Mesenchymal stem cell (in vitro differentiated cells and primary cell): ENCODE results near the gene FAM151B.
"Not testable (repeated sequence)": the region's sequence is repeated elsewhere in the genome, so short reads cannot be mapped to it uniquely, and the experiment has no call there.

Source experiments
- DNase-seq: peaks from one replicate; pipeline ENCODE4 v3.0.0-alpha.2; 2013
- H2AFZ ChIP-seq: one replicate; pipeline ENCODE4 v1.6.1; 2013; ENCODE audit warnings: low read depth, mild to moderate bottlenecking, control low read depth, inconsistent platforms, low read length, moderate library complexity
- H2AK5ac ChIP-seq: 2 replicates; pipeline ENCODE4 v1.6.1; 2013; ENCODE audit warnings: low read length, moderate library complexity, mild to moderate bottlenecking, inconsistent platforms; ENCODE audit not compliant: severe bottlenecking
- H2BK120ac ChIP-seq: one replicate; pipeline ENCODE4 v1.6.1; 2013; ENCODE audit warnings: low read depth, mild to moderate bottlenecking, inconsistent platforms, low read length, moderate library complexity
- H2BK12ac ChIP-seq, 2 experiments: one replicate each; pipeline ENCODE4 v1.6.1; 2013; ENCODE audit warnings: inconsistent platforms in 2 of 2, low read length in 2 of 2, mild to moderate bottlenecking in 2 of 2, moderate library complexity in 2 of 2, control low read depth in 1 of 2
- H2BK15ac ChIP-seq: one replicate; pipeline ENCODE4 v1.6.1; 2013; ENCODE audit warnings: mild to moderate bottlenecking, low read depth, inconsistent platforms; ENCODE audit not compliant: poor library complexity, severe bottlenecking
- H2BK5ac ChIP-seq: 2 replicates; pipeline ENCODE4 v1.6.1; 2013; ENCODE audit warnings: low read depth, mild to moderate bottlenecking, low read length, control low read depth, inconsistent platforms; ENCODE audit not compliant: poor library complexity, severe bottlenecking
- H3K14ac ChIP-seq, 2 experiments: one replicate each; pipeline ENCODE4 v1.6.1; 2013; ENCODE audit warnings: inconsistent platforms in 2 of 2, low read length in 2 of 2, control low read depth in 1 of 2, mild to moderate bottlenecking in 1 of 2, moderate library complexity in 1 of 2
- H3K18ac ChIP-seq, 2 experiments: one replicate each; pipeline ENCODE4 v1.6.1; 2013; ENCODE audit warnings: inconsistent platforms in 2 of 2, low read length in 2 of 2, control low read depth in 1 of 2, low read depth in 1 of 2, mild to moderate bottlenecking in 1 of 2
- H3K23ac ChIP-seq, 2 experiments: one replicate each; pipeline ENCODE4 v1.6.1; 2013; ENCODE audit warnings: inconsistent platforms in 2 of 2, low read length in 2 of 2, mild to moderate bottlenecking in 2 of 2, moderate library complexity in 2 of 2, control low read depth in 1 of 2
- H3K27ac ChIP-seq: 2 replicates; pipeline ENCODE4 v1.5.1; 2013; ENCODE audit warnings: mild to moderate bottlenecking, moderate library complexity, low read length, control low read depth, inconsistent platforms; ENCODE audit not compliant: poor library complexity, severe bottlenecking
- H3K27me3 ChIP-seq, 2 experiments: 2 replicates each; pipeline versions ENCODE4 v1.6.1 to v1.7.0; 2013; ENCODE audit warnings: low read length in 2 of 2, mild to moderate bottlenecking in 2 of 2, moderate library complexity in 2 of 2, control low read depth in 1 of 2, inconsistent platforms in 1 of 2; ENCODE audit not compliant: control insufficient read depth in 1 of 2, insufficient read depth in 1 of 2
- H3K36me3 ChIP-seq, 2 experiments: 2 replicates each; pipeline versions ENCODE4 v1.6.1 to v1.7.0; 2013; ENCODE audit warnings: low read length in 2 of 2, control low read depth in 1 of 2, inconsistent platforms in 1 of 2, low read depth in 1 of 2, mild to moderate bottlenecking in 1 of 2; ENCODE audit not compliant: insufficient read depth in 2 of 2, control insufficient read depth in 1 of 2
- H3K4ac ChIP-seq, 2 experiments: one replicate each; pipeline ENCODE4 v1.6.1; 2013; ENCODE audit warnings: inconsistent platforms in 2 of 2, low read length in 2 of 2, mild to moderate bottlenecking in 2 of 2, moderate library complexity in 2 of 2, control low read depth in 1 of 2, low read depth in 1 of 2
- H3K4me1 ChIP-seq: 2 replicates; pipeline ENCODE4 v1.6.1; 2013; ENCODE audit warnings: low read depth, low read length, control low read depth; ENCODE audit not compliant: control insufficient read depth, insufficient read depth
- H3K4me2 ChIP-seq: 2 replicates; pipeline ENCODE4 v1.6.1; 2013; ENCODE audit warnings: low read length, mild to moderate bottlenecking, inconsistent platforms; ENCODE audit not compliant: poor library complexity, severe bottlenecking
- H3K4me3 ChIP-seq, 2 experiments: 2 replicates each; pipeline versions ENCODE4 v1.5.1 to v1.7.0; 2013; ENCODE audit warnings: low read length in 2 of 2, mild to moderate bottlenecking in 2 of 2, control low read depth in 1 of 2, low read depth in 1 of 2; ENCODE audit not compliant: insufficient read depth in 1 of 2
- H3K79me1 ChIP-seq: replicated peaks from 2 replicates; pipeline ENCODE4 v1.6.1; 2013; ENCODE audit warnings: mild to moderate bottlenecking, control low read depth, low read length, inconsistent platforms; ENCODE audit not compliant: poor library complexity, severe bottlenecking
- H3K9ac ChIP-seq: 2 replicates; pipeline ENCODE4 v1.7.0; 2013; ENCODE audit warnings: mild to moderate bottlenecking, low read length, moderate library complexity
- H3K9me3 ChIP-seq: 2 replicates; pipeline ENCODE4 v1.7.0; 2013; ENCODE audit warnings: mild to moderate bottlenecking, low read length; ENCODE audit not compliant: control insufficient read depth
- H4K8ac ChIP-seq: one replicate; pipeline ENCODE4 v1.6.1; 2013; ENCODE audit warnings: inconsistent platforms, mild to moderate bottlenecking, low read length, moderate library complexity
- H4K91ac ChIP-seq: one replicate; pipeline ENCODE4 v1.6.1; 2013; ENCODE audit warnings: mild to moderate bottlenecking, low read length, inconsistent platforms
- WGBS: methylation state at CpG from one replicate; pipeline ENCODE4 v1.1.7; 2013; ENCODE audit warnings: mixed read lengths; 5-methylcytosine and 5-hydroxymethylcytosine counted together

The FAM151B gene

DNA sequence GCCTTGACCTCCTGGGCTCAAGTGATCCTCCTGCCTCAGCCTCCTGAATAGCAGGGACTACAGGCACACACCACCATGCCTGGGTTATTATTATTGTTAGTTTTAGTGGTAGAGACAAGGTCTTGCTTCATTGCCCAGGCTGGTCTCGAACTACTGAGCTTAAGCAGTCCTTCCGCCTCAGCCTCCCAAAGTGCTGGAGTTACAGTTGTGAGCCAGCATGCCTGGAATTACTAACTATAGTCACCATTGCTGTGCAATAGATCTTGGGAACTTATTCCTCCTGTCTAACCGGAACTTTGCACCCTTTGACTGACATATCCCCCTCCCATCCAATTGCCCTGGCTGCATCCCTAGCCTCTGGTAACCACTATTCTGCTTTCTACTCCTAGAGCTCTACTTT, 3.4 kb downstream of the FAM151B start:
- no peak for DNase-seq
- Histone ChIP-seq H3K23ac (no peak overlapping the region), H3K18ac (no peak overlapping the region), H3K27ac (no peak overlapping the region), H3K4me3 (no peak overlapping the region), H2AFZ (no peak overlapping the region), H2BK120ac (no peak overlapping the region), H3K79me1 (no peaks in the 10 kb centered on the region), H2BK12ac (no peak overlapping the region), H3K4me2 (no peak overlapping the region), H4K8ac (no peak overlapping the region), H3K36me3 (no peaks in the 10 kb centered on the region), H2AK5ac (no peak overlapping the region), H3K14ac (no peak overlapping the region), H2BK15ac (no peak overlapping the region), H3K27me3 (no peaks in the 10 kb centered on the region), H3K9me3 (no peaks in the 10 kb centered on the region), H3K4ac (no peak overlapping the region), H3K4me1 (peaks cover 3% of the 10 kb centered on the region), H3K9ac (no peak overlapping the region), H2BK5ac (no peak overlapping the region), H4K91ac (no peak overlapping the region)
- WGBS: 93% methylated on average over 3 of the region's 3 CpGs

DNA sequence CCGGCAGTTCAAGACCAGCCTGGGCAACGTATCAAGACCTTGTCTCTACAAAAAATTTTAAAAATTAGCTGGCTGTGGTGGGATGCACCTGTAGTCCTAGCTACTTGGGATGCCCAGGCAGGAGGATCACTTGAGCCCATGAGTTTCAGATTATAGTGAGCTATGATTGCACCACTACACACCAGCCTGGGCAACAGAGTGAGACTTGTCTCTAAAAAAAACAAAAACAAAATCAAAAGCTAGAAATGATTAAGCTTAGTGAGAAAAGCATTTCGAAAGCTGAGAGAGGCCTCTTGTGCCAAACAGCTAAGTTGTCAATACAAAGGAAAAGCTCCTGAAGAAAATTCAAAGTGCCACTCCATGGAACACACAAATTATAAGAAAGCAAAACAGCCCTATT, 4.8 kb downstream of the FAM151B start:
- Histone ChIP-seq H3K4me2 (no peak overlapping the region), H2AK5ac (no peak overlapping the region), H3K27me3 (no peaks in the 10 kb centered on the region), H2AFZ (no peak overlapping the region), H3K4me1 (no peaks in the 10 kb centered on the region), H2BK120ac (no peak overlapping the region), H3K23ac (no peak overlapping the region), H2BK12ac (no peak overlapping the region), H3K4me3 (no peak overlapping the region), H3K9ac (no peak overlapping the region), H4K91ac (no peak overlapping the region), H4K8ac (no peak overlapping the region), H2BK15ac (no peak overlapping the region), H3K14ac (no peak overlapping the region), H3K36me3 (no peaks in the 10 kb centered on the region), H3K79me1 (no peaks in the 10 kb centered on the region), H3K18ac (no peak overlapping the region), H3K27ac (no peak overlapping the region), H2BK5ac (no peak overlapping the region), H3K9me3 (no peaks in the 10 kb centered on the region), H3K4ac (no peak overlapping the region)
- DNase-seq: no peak
- 100% methylated on average over 3 of the region's 3 CpGs for WGBS

DNA sequence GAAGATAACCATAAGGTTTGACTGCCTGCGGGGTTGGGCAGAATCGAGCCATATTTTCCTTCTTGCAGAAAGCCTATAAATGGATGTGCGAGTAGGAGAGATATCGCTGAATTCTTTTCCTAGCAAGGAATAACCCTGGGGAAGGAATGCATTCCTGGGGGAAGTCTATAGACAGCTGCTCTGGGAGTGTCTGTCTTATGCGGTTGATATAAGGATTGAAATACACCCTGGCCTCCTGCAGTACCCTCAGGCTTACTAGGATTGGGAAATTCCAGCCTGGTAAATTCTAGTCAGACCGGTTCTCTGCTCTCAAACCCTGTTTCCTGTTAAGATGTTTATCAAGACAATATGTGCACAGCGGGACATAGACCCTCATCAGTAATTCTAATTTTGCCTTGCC, 5.5 kb downstream of the FAM151B start:
- not testable (repeated sequence) for H3K4me3 ChIP-seq, H3K23ac ChIP-seq, H3K9me3 ChIP-seq, H2AK5ac ChIP-seq, H3K79me1 ChIP-seq, H2BK12ac ChIP-seq, H3K4ac ChIP-seq, H2BK15ac ChIP-seq, H4K8ac ChIP-seq, DNase-seq, H3K4me2 ChIP-seq, H2AFZ ChIP-seq, H3K18ac ChIP-seq, H3K36me3 ChIP-seq, H3K27me3 ChIP-seq, H2BK120ac ChIP-seq, H3K14ac ChIP-seq, H3K27ac ChIP-seq, H3K9ac ChIP-seq, H2BK5ac ChIP-seq, H3K4me1 ChIP-seq, H4K91ac ChIP-seq
- WGBS: 86% methylated on average over 7 of the region's 7 CpGs

DNA sequence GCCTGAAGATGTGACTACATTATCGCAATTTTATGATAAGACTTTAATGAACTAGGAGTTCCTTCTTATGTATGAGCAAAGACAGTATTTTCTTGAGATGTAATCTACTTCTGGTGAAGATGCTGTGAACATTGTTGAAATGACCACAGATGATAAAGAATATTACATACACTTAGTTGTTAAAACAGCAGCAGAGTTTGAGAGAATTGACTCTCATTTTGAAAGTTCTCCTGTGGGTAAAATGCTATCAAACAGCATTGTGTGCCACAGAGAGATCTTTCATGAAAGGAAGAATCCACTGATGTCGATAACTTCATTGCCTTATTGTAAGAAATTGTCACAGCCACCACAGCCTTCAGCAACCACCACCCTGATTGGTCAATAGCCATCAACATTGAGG, 8.0 kb downstream of the FAM151B start:
- Histone ChIP-seq H3K18ac (no peak overlapping the region), H2AK5ac (no peak overlapping the region), H2BK12ac (no peak overlapping the region), H4K8ac (no peak overlapping the region), H2BK5ac (no peak overlapping the region), H3K23ac (no peak overlapping the region), H4K91ac (no peak overlapping the region), H3K4me3 (no peak overlapping the region), H3K4me1 (no peaks in the 10 kb centered on the region), H2BK15ac (no peak overlapping the region), H3K9ac (no peak overlapping the region), H2BK120ac (no peak overlapping the region), H3K14ac (no peak overlapping the region), H3K27ac (no peak overlapping the region), H3K9me3 (no peaks in the 10 kb centered on the region), H3K4me2 (no peak overlapping the region), H3K4ac (no peak overlapping the region), H3K79me1 (no peaks in the 10 kb centered on the region), H3K36me3 (no peaks in the 10 kb centered on the region), H2AFZ (no peak overlapping the region), H3K27me3 (no peaks in the 10 kb centered on the region)
- WGBS: 100% methylated on average over 2 of the region's 2 CpGs
- no peak for DNase-seq
